Measurements from ENCODE around the gene DPP6.

- TF ChIP-seq CTCF (IDR thresholded peaks at IDR 0.05) = no peak
- TF ChIP-seq EZH2 (IDR thresholded peaks at IDR 0.05; ENCODE audit: borderline replicate concordance, insufficient read depth, low read depth, low read length, poor library complexity, severe bottlenecking) = no peak
Measured at GRCh38 chr7:154931906-154932305, 879.7 kb downstream of the DPP6 start.

All from B cell (primary cell).